ENCODE measurements around the gene WDR44. TPM values are rescaled to one million over a fixed set of nuclear protein-coding genes. Genes with fewer than 3 reads are reported as not detected.
"Not testable (repeated sequence)": the region's sequence is repeated elsewhere in the genome, so short reads cannot be mapped to it uniquely, and the experiment has no call there.

WDR44 gene
- total RNA-seq, 1 donor from 2014 or later: 15.9 TPM

- DNase-seq (ENCODE audit: low spot score): no peak
Measured at GRCh38 chrX:118356154-118356701, 10.3 kb downstream of the WDR44 start.

GRCh38 chrX:118360429-118361125 lies 14.7 kb downstream of the WDR44 start:
- DNase-seq (ENCODE audit: low spot score): no peak

- DNase-seq (ENCODE audit: low spot score): no peak
Measured at GRCh38 chrX:118364261-118364660, 18.4 kb downstream of the WDR44 start.

GRCh38 chrX:118367338-118367737 lies 21.4 kb downstream of the WDR44 start:
- DNase-seq (ENCODE audit: low spot score): no peak

GRCh38 chrX:118368398-118368797 lies 22.5 kb downstream of the WDR44 start:
- DNase-seq (ENCODE audit: low spot score): no peak

- no peak for DNase-seq (ENCODE audit: low spot score)
Measured at GRCh38 chrX:118370921-118371624, 25.2 kb downstream of the WDR44 start.

DNA sequence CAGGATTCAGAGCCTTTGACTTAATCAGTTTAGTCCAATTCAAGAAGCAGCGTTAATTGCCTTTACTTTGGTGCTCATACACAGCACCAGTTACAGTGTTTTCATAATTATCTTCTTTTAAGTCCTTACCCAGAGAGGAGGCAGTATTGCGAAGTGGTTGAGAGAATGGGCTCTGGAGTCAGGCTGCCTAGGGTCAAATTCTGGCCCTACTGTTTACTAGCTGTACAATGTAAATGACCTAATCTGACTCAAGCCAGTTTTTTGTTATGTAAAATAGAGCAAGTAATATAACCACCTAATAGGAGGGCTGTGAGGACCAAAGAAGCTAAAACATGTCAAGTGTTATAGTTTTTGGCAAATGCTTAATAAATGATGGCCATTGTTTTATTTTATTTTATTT lies 27.6 kb downstream of the WDR44 start:
- no peak for DNase-seq (ENCODE audit: low spot score)

DNA sequence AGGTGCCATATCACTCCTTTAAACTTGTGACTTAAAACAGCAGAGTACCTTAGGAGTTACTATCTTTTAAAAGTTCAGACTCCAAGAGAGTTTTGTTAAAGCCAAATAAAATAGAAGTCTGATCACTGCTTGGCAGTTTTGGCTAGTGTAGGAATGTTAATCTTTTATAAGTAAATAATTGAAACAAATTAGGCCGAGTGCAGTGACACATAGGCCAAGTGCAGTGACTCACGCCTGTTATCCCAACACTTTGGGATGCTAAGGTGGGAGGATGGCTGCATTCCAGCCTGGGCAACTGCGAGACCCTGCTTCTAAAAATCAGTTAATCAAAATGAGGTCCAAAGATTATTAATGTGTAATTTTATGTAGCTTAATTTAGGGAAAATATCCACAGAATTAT lies 37.2 kb downstream of the WDR44 start:
- DNase-seq (ENCODE audit: low spot score): no peak

DNA sequence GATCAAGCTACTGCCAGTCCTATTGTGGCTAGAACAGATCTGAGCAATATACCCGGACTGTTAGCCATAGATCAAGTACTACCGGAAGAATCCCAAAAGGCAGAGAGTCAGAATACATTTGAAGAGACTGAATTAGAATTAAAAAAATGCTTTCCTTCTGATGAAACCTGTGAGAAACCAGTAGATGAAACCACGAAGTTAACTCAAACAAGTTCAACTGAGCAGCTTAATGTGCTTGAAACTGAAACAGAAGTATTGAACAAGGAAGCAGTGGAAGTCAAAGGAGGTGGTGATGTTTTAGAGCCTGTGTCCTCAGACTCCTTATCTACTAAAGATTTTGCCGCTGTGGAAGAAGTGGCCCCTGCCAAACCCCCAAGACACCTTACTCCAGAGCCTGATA lies 46.8 kb downstream of the WDR44 start:
- DNase-seq (ENCODE audit: low spot score): no peak

DNA sequence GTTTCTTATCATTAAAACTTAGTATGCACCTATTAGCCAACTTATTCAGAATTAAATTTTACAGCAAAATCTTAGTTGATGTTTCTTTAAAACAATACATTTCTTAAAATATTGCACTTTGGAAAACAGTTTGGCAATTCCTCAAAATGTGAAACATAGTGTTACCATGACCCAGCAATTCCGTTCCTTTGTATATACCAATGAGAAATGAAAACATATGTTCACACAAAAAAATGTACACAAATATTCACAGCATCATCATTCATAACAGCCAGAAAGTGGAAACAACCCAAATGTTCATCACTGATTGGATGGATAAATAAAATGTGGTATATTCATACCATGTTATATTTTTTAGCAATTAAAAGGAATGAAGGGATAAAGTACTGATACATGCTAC lies 50.2 kb downstream of the WDR44 start:
- DNase-seq (ENCODE audit: low spot score): no peak

- no peak for DNase-seq (ENCODE audit: low spot score)
Measured at GRCh38 chrX:118418811-118419251, 72.9 kb downstream of the WDR44 start.

GRCh38 chrX:118420462-118420861 lies 74.6 kb downstream of the WDR44 start:
- no peak for DNase-seq (ENCODE audit: low spot score)

- no peak for DNase-seq (ENCODE audit: low spot score)
Measured at GRCh38 chrX:118423558-118423957, 77.7 kb downstream of the WDR44 start.

DNA sequence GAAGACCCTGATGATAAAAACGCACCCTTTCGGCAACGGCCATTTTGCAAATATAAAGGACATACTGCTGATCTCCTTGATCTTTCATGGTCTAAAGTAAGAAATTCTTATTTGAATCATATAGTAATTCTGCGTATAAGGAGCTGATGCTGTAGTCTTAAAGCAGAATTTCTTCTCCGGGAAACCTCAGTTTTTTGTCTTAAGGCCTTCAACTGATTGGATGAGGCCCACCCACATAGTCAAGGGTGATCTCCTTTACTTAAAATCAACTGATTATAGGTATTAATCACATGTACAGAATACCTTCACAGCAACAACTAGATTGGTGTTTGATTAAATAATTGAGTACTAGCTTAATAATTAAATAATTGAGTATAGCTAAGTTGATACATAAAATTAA lies 86.9 kb downstream of the WDR44 start:
- no peak for DNase-seq (ENCODE audit: low spot score)

DNA sequence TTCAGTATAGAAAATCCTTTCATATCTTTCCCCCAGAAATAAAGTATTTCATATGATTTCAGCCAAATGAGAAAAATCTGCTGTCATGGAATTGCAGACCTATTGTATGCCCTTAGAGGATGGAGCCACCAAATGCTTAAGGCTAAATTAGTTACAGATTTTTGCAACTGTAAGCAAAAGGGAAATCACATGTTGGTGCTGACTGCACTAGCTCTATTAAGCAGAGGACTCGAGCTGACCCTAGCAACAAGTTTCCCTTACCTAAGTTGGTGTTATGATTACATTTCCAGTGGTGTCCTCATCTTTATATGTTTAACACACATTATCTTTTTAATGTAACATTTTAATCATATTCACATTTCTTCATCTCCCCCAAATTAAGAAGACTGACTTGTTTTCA lies 91.4 kb downstream of the WDR44 start:
- no peak for DNase-seq (ENCODE audit: low spot score)

GRCh38 chrX:118448273-118448783 lies 102.4 kb downstream of the WDR44 start:
- DNase-seq (ENCODE audit: low spot score): no peak

DNA sequence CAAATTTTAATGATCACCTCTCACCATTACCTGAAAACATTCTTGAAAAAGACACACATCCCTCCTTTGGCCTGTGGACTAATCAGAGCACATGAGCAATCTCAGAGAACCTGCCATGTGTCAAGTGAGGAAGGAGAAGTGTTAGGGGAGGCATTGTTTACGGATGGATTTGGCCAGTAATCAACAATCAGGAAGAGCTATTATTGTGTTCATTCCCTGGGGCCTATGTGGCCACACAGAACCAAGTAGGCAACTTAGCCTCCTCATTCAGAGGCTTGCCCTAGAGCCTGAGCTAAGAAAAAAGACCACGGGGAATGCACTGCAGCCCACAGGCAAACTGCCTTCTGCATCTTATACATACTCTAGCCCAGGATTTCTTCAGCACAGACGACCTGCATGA lies 109.1 kb downstream of the WDR44 start:
- no peak for DNase-seq (ENCODE audit: low spot score)

DNA sequence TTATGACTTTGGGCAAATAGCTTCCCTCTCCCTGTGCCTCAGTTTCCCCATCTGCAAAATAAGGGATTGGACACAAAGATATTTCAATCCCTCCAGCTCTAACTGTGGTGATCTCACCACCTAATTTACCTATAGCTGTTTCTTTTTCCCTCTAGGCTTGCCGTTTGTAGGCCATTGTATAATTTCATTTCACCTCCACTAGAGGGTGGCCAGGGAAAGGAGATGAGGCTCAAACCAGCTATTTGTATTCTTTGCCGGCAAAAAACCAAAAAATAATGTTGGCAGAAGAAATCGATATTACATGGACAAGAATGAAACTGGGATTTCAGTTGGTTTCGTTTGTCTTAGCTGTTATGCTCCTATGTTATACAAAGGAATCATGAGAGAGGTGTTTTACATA lies 113.6 kb downstream of the WDR44 start:
- no peak for DNase-seq (ENCODE audit: low spot score)

DNA sequence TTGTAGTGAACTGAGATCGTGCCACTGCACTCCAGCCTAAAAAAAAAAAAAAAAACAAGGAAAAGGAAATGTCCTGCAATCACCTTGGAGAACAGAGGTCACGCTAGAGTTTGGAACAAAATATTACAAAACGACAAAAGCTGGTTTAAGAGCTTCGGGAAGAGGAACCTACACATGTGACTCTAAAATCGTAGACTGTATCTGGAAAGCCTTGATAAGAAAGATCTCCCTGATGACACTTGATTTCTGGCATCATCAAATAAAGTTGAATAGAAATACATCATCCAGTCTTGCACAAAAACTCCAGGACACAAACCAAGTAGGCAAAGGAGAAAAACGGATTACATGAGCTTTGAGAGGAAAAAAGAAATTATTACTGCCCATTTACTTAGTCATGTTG lies 118.6 kb downstream of the WDR44 start:
- DNase-seq (ENCODE audit: low spot score): no peak

GRCh38 chrX:118468122-118468521 lies 122.2 kb downstream of the WDR44 start:
- DNase-seq (ENCODE audit: low spot score): no peak

GRCh38 chrX:118470721-118471347 lies 124.9 kb downstream of the WDR44 start:
- not testable (repeated sequence) for DNase-seq (ENCODE audit: low spot score)

DNA sequence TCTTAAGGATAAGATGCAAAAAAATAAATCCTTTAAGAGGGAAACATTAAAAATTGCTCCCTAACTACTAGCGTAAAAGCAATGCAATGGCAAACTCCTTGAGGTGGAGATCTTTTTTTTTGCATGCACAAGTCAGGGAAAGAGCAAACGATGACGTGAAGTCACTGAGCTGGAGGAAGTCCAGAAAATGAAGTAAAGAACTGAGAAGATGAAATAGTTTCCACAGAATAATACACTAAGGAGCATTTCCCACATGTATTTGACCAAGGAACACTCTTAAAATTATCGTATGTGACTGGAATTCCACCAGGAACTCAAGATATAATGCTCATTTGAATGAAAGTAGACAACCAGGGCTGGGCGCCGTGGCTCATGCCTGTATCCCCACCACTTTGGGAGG lies 128.7 kb downstream of the WDR44 start:
- no peak for DNase-seq (ENCODE audit: low spot score)

GRCh38 chrX:118475903-118476302 lies 130.0 kb downstream of the WDR44 start:
- DNase-seq (ENCODE audit: low spot score): no peak
